ENCODE data around the gene WNT6. TPM values are rescaled to one million over a fixed set of nuclear protein-coding genes. Genes with fewer than 3 reads are reported as not detected.

Gene WNT6
- total RNA-seq, 2 experiments from 2014 or later = not detected

GRCh38 chr2:218824004-218824403, 35.6 kb upstream of the WNT6 start:
- Histone ChIP-seq H3K4me3 (ENCODE audit: low read length) (no peak overlapping the region), H3K27ac (ENCODE audit: low read depth in 1 of 2, low read length in 2 of 2) (no peak overlapping the region), H3K9me3 (ENCODE audit: control insufficient read depth in 1 of 2, insufficient read depth in 1 of 2, low read length in 2 of 2) (no peaks in the 10 kb centered on the region), H3K27me3 (ENCODE audit: control insufficient read depth in 1 of 2, insufficient read depth in 2 of 2, low read length in 2 of 2) (no peaks in the 10 kb centered on the region), H3K4me1 (ENCODE audit: insufficient read depth, low read length) (no peaks in the 10 kb centered on the region), H3K36me3 (ENCODE audit: insufficient read depth, low read length) (no peaks in the 10 kb centered on the region)
- intact Hi-C loops (cut with DNase I, micrococcal nuclease) = no loop called here
- H3K27me3 Mint-ChIP-seq = peaks cover 10% of the 10 kb centered on the region
- H3K4me1 Mint-ChIP-seq (ENCODE audit: low read depth) = no peaks in the 10 kb centered on the region
- H3K27ac Mint-ChIP-seq = no peak overlapping the region
- CTCF ChIA-PET = no interaction called here
- no peaks in the 10 kb centered on the region for H3K36me3 Mint-ChIP-seq (ENCODE audit: low read depth)
- TF ChIP-seq CTCF (IDR thresholded peaks at IDR 0.05) = no peak
- ATAC-seq (ENCODE audit: poor library complexity) = no peak
- H3K9me3 Mint-ChIP-seq = no peaks in the 10 kb centered on the region
- POLR2A ChIA-PET = no interaction called here
- DNase-seq = no peak
- no peak overlapping the region for H3K4me3 Mint-ChIP-seq

- H3K4me1 ChIP-seq (ENCODE audit: insufficient read depth, low read length) = no peaks in the 10 kb centered on the region
- Mint-ChIP-seq H3K4me1 (ENCODE audit: low read depth) (no peaks in the 10 kb centered on the region), H3K4me3 (no peak overlapping the region), H3K27me3 (peaks cover 18% of the 10 kb centered on the region), H3K9me3 (no peaks in the 10 kb centered on the region), H3K27ac (no peak overlapping the region), H3K36me3 (ENCODE audit: low read depth) (no peaks in the 10 kb centered on the region)
- DNase-seq = no peak
- no peaks in the 10 kb centered on the region for H3K36me3 ChIP-seq (ENCODE audit: insufficient read depth, low read length)
- POLR2A ChIA-PET = no interaction called here
- intact Hi-C loops (cut with DNase I, micrococcal nuclease) = no loop called here
- no peak overlapping the region for H3K4me3 ChIP-seq (ENCODE audit: low read length)
- TF ChIP-seq CTCF (IDR thresholded peaks at IDR 0.05) = no peak
- no peak overlapping the region for H3K27ac ChIP-seq (ENCODE audit: low read depth in 1 of 2, low read length in 2 of 2)
- H3K27me3 ChIP-seq (ENCODE audit: control insufficient read depth in 1 of 2, insufficient read depth in 2 of 2, low read length in 2 of 2) = peaks cover 0 to 16% of the 10 kb centered on the region in 2 experiments
- CTCF ChIA-PET = no interaction called here
- ATAC-seq (ENCODE audit: poor library complexity) = no peak
- H3K9me3 ChIP-seq (ENCODE audit: control insufficient read depth in 1 of 2, insufficient read depth in 1 of 2, low read length in 2 of 2) = peaks cover 0 to 4% of the 10 kb centered on the region in 2 experiments
These were observed 32.8 kb upstream of the WNT6 start for GRCh38 chr2:218826791-218827190.

- CTCF ChIA-PET = no interaction called here
- POLR2A ChIA-PET = interaction anchor here (0.6 kb wide), 1 partner anchor 19 kb away, joined by 3 read pairs; no protein-coding TSS in a partner anchor
- H3K27me3 ChIP-seq (ENCODE audit: control insufficient read depth in 1 of 2, insufficient read depth in 2 of 2, low read length in 2 of 2) = peaks cover 5 to 27% of the 10 kb centered on the region in 2 experiments
- TF ChIP-seq CTCF (IDR thresholded peaks at IDR 0.05) = no peak
- no peaks in the 10 kb centered on the region for H3K4me1 ChIP-seq (ENCODE audit: insufficient read depth, low read length)
- DNase-seq (no peak), ATAC-seq (ENCODE audit: poor library complexity) (no peak)
- H3K36me3 ChIP-seq (ENCODE audit: insufficient read depth, low read length) = no peaks in the 10 kb centered on the region
- no peak overlapping the region for H3K4me3 ChIP-seq (ENCODE audit: low read length)
- intact Hi-C loops (cut with DNase I, micrococcal nuclease) = no loop called here
- H3K4me3 Mint-ChIP-seq = no peak overlapping the region
- no peak overlapping the region for H3K27ac Mint-ChIP-seq
- no peaks in the 10 kb centered on the region for H3K36me3 Mint-ChIP-seq (ENCODE audit: low read depth)
- H3K4me1 Mint-ChIP-seq (ENCODE audit: low read depth) = no peaks in the 10 kb centered on the region
- H3K27ac ChIP-seq (ENCODE audit: low read depth in 1 of 2, low read length in 2 of 2) = no peak overlapping the region
- peaks cover 28% of the 10 kb centered on the region for H3K27me3 Mint-ChIP-seq
- H3K9me3 Mint-ChIP-seq = no peaks in the 10 kb centered on the region
- peaks cover 0 to 4% of the 10 kb centered on the region in 2 experiments for H3K9me3 ChIP-seq (ENCODE audit: control insufficient read depth in 1 of 2, insufficient read depth in 1 of 2, low read length in 2 of 2)
These were observed 31.7 kb upstream of the WNT6 start for GRCh38 chr2:218827701-218828476.
